ENCODE data around the gene UST. TPM values are rescaled to one million over a fixed set of nuclear protein-coding genes. Genes with fewer than 3 reads are reported as not detected.
A peak's percentile ranks its signal among the peaks of the same experiment; 100 is the strongest.
"Not testable (repeated sequence)": the region's sequence is repeated elsewhere in the genome, so short reads cannot be mapped to it uniquely, and the experiment has no call there.

The UST gene
- total and polyA plus RNA-seq, 7 experiments from 2014 or later, result 0.35 to 2.6 (median 0.46) TPM; not detected in 2

DNA sequence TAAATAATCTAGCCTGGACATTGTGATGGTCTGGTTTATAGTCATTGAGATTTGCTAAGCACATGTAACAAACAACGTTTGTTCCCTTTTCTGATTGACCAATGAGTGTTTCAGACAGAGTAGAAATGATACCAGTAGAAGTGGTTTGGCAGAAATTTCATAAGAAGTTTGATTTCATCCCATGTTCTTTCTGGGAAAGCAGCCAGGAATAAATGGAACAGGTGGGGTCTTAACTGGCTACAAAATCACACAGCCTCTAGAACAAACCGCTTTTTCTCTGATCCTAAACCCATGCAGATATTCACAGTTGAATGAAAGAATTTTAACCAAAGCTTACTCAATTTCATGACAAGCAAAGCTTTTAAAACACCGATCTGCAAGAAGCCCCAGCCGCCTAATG lies 227.5 kb downstream of the UST start:
- H3K4me3 Mint-ChIP-seq, result no peak overlapping the region
- ATAC-seq (no peak), DNase-seq (no peak)
- peaks cover 0 to 2% (median 0%) of the 10 kb centered on the region in 11 donors for H3K9me3 Mint-ChIP-seq
- POLR2A ChIA-PET, result no interaction called here
- no peaks in the 10 kb centered on the region for H3K4me1 Mint-ChIP-seq
- Histone ChIP-seq H3K4me3 (ENCODE audit: low read length) (no peak overlapping the region), H3K9me3 (ENCODE audit: control insufficient read depth in 2 of 3, low read length in 3 of 3) (no peaks in the 10 kb centered on the region), H3K27me3 (ENCODE audit: control insufficient read depth in 2 of 2, insufficient read depth in 2 of 2, low read length in 2 of 2) (no peaks in the 10 kb centered on the region), H3K36me3 (ENCODE audit: control insufficient read depth in 2 of 3, insufficient read depth in 3 of 3, low read length in 3 of 3) (no peaks in the 10 kb centered on the region), H3K27ac (ENCODE audit: low read depth, low read length) (no peak overlapping the region), H3K4me1 (ENCODE audit: control insufficient read depth in 2 of 2, insufficient read depth in 2 of 2, low read length in 2 of 2) (no peaks in the 10 kb centered on the region)
- CTCF ChIA-PET, result no interaction called here
- intact Hi-C loops (cut with micrococcal nuclease), result no loop called here
- no peak overlapping the region for H3K27ac Mint-ChIP-seq
- H3K36me3 Mint-ChIP-seq, result no peaks in the 10 kb centered on the region
- peaks cover 23 to 46% (median 39%) of the 10 kb centered on the region in 5 donors for H3K27me3 Mint-ChIP-seq

DNA sequence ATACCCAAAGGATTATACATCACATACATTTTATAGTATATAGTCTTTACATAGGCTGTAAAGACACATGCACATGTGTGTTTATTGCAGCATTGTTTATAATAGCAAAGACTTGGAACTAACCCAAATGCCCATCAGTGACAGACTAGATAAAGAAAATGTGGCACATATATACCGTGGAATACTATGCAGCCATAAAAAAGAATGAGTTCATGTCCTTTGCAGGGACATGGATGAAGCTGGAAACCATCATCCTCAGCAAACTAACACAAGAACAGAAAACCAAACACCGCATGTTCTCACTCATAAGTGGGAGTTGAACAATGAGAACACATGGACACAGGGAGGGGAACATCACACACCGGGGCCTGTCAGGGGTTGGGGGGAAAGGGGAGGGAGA lies 231.5 kb downstream of the UST start:
- H3K9me3 Mint-ChIP-seq, result not testable (repeated sequence)

DNA sequence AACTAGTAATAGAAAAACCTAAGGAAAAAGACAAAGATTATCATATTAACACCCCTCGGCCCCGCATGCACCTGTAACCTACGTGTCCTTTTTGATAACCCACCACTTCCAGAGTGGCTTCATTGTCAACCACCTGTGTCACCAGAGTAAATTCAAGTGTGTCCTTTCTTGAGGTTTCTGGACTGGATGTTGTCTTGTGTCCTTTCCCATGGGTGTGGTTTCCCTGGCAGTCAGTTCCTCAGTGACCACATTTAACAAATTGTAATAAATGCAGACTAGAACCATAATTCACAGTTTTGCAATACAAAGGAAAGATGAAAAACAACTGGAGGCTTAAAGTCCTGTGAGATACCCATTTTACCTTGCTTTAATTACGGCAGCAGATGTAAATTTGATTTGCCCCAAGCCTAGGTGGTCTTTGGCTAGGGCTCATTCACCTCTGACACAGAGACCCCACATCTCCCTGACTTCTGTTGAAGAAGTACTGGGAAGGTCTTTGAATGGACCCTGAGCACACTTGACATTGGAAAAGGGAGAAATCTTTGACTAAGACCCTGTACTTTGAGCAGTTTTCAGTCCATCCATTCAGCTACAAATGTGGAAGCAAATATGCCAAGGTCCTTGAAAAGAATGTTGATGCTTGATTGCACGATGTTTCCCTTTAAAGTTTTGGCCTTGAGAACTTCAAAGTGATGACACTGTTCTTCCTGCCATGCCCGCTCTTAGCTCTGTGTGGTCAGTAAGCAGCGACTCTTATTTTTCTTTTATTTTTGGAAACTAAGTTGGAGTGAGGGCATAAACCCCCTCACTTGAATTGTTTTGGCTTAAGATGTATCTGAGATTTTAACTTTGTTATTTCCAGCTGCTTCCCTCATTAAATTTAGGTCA lies 232.4 kb downstream of the UST start:
- H3K9me3 ChIP-seq (ENCODE audit: control insufficient read depth in 2 of 3, low read length in 3 of 3), result no peaks in the 10 kb centered on the region
- H3K4me3 ChIP-seq (ENCODE audit: low read length), result no peak overlapping the region
- Mint-ChIP-seq H3K36me3 (no peaks in the 10 kb centered on the region), H3K4me3 (no peak overlapping the region), H3K27ac (no peak overlapping the region), H3K9me3 (peaks cover 0 to 2% (median 0%) of the 10 kb centered on the region in 11 donors), H3K27me3 (peaks cover 7 to 35% (median 14%) of the 10 kb centered on the region in 5 donors), H3K4me1 (no peaks in the 10 kb centered on the region)
- intact Hi-C loops (cut with micrococcal nuclease), result no loop called here
- H3K4me1 ChIP-seq (ENCODE audit: control insufficient read depth in 2 of 2, insufficient read depth in 2 of 2, low read length in 2 of 2), result no peaks in the 10 kb centered on the region
- no peak overlapping the region for H3K27ac ChIP-seq (ENCODE audit: low read depth, low read length)
- no peak for ATAC-seq
- no peaks in the 10 kb centered on the region for H3K36me3 ChIP-seq (ENCODE audit: control insufficient read depth in 2 of 3, insufficient read depth in 3 of 3, low read length in 3 of 3)
- ChIA-PET CTCF (no interaction called here), POLR2A (interaction anchor here (0.6 kb wide), 1 partner anchor 789 kb away, joined by 3 read pairs; no protein-coding TSS in a partner anchor)
- H3K27me3 ChIP-seq (ENCODE audit: control insufficient read depth in 2 of 2, insufficient read depth in 2 of 2, low read length in 2 of 2), result no peaks in the 10 kb centered on the region
- DNase-seq, result no peak

More for the DNA sequence above, 231.5 kb downstream of the UST start:
- DNase-seq; H3K4me1 Mint-ChIP-seq; H3K36me3 ChIP-seq (ENCODE audit: control insufficient read depth in 2 of 3, insufficient read depth in 3 of 3, low read length in 3 of 3); H3K27ac Mint-ChIP-seq; CTCF ChIA-PET; H3K9me3 ChIP-seq (ENCODE audit: control insufficient read depth in 2 of 3, low read length in 3 of 3); H3K4me3 ChIP-seq (ENCODE audit: low read length); H3K27ac ChIP-seq (ENCODE audit: low read depth, low read length); ATAC-seq; H3K36me3 Mint-ChIP-seq; H3K4me3 Mint-ChIP-seq; POLR2A ChIA-PET; H3K27me3 ChIP-seq (ENCODE audit: control insufficient read depth in 2 of 2, insufficient read depth in 2 of 2, low read length in 2 of 2); intact Hi-C loops (cut with micrococcal nuclease); H3K4me1 ChIP-seq (ENCODE audit: control insufficient read depth in 2 of 2, insufficient read depth in 2 of 2, low read length in 2 of 2): not testable (repeated sequence)
- peaks cover 12 to 44% (median 17%) of the 10 kb centered on the region in 5 donors for H3K27me3 Mint-ChIP-seq

DNA sequence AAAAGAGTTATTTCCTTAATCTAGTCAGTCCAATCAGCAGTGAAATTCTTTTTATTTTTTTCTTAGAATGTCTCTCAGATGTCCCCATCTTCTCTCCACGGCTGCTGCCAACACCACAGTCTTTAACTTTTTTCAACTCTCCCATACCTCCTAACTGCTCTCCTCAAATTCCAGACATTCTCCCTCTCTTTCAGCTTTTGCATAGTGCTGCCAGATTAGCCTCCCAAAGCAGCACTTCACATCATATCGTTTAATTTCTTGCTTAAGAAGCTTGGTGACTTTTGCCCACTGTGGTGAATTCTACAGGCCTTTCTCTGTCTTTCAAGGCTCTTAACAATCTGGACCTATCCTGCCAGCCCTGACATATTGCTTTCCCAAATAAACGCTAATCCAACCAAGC lies 233.4 kb downstream of the UST start:
- DNase-seq (no peak), ATAC-seq (no peak)
- Histone ChIP-seq H3K4me3 (ENCODE audit: low read length) (no peak overlapping the region), H3K36me3 (ENCODE audit: control insufficient read depth in 2 of 3, insufficient read depth in 3 of 3, low read length in 3 of 3) (no peaks in the 10 kb centered on the region), H3K4me1 (ENCODE audit: control insufficient read depth in 2 of 2, insufficient read depth in 2 of 2, low read length in 2 of 2) (no peaks in the 10 kb centered on the region), H3K9me3 (ENCODE audit: control insufficient read depth in 2 of 3, low read length in 3 of 3) (no peaks in the 10 kb centered on the region), H3K27me3 (ENCODE audit: control insufficient read depth in 2 of 2, insufficient read depth in 2 of 2, low read length in 2 of 2) (no peaks in the 10 kb centered on the region), H3K27ac (ENCODE audit: low read depth, low read length) (no peak overlapping the region)
- H3K27ac Mint-ChIP-seq, result peak overlapping the region in 1 of 9 donors; percentile 7
- ChIA-PET CTCF (no interaction called here), POLR2A (no interaction called here)
- peaks cover 0 to 2% (median 0%) of the 10 kb centered on the region in 11 donors for H3K9me3 Mint-ChIP-seq
- no peaks in the 10 kb centered on the region for H3K36me3 Mint-ChIP-seq
- intact Hi-C loops (cut with micrococcal nuclease), result no loop called here
- H3K4me3 Mint-ChIP-seq, result no peak overlapping the region
- peaks cover 6 to 34% (median 13%) of the 10 kb centered on the region in 5 donors for H3K27me3 Mint-ChIP-seq
- no peaks in the 10 kb centered on the region for H3K4me1 Mint-ChIP-seq

DNA sequence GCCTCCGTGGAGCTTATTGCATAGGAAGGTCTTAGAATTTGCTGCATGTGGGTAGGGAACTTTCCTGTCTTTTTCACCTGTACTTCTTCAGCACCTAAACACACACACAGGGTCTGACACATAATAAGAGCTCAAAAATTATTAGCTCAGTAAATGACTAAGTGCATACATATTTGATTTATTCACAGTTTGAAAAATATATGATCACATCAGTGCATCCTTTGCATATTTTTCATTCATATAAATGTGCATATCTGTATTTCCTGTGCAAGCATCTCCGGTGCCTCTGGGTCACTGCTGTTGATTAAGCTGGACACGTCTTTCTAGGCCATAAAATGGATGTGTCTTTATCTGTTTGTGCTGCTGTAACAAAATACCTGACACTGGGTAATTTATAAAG lies 234.7 kb downstream of the UST start:
- ChIA-PET CTCF (no interaction called here), POLR2A (no interaction called here)
- Mint-ChIP-seq H3K27ac (no peak overlapping the region), H3K4me1 (peaks cover 0 to 2% (median 0%) of the 10 kb centered on the region in 7 donors), H3K36me3 (no peaks in the 10 kb centered on the region), H3K27me3 (peaks cover 0 to 37% (median 10%) of the 10 kb centered on the region in 5 donors), H3K9me3 (peaks cover 0 to 2% (median 0%) of the 10 kb centered on the region in 11 donors), H3K4me3 (no peak overlapping the region)
- Histone ChIP-seq H3K9me3 (ENCODE audit: control insufficient read depth in 2 of 3, low read length in 3 of 3) (no peaks in the 10 kb centered on the region), H3K4me1 (ENCODE audit: control insufficient read depth in 2 of 2, insufficient read depth in 2 of 2, low read length in 2 of 2) (no peaks in the 10 kb centered on the region), H3K36me3 (ENCODE audit: control insufficient read depth in 2 of 3, insufficient read depth in 3 of 3, low read length in 3 of 3) (no peaks in the 10 kb centered on the region), H3K27ac (ENCODE audit: low read depth, low read length) (no peak overlapping the region), H3K4me3 (ENCODE audit: low read length) (no peak overlapping the region), H3K27me3 (ENCODE audit: control insufficient read depth in 2 of 2, insufficient read depth in 2 of 2, low read length in 2 of 2) (no peaks in the 10 kb centered on the region)
- ATAC-seq (no peak), DNase-seq (no peak)
- intact Hi-C loops (cut with micrococcal nuclease), result no loop called here

DNA sequence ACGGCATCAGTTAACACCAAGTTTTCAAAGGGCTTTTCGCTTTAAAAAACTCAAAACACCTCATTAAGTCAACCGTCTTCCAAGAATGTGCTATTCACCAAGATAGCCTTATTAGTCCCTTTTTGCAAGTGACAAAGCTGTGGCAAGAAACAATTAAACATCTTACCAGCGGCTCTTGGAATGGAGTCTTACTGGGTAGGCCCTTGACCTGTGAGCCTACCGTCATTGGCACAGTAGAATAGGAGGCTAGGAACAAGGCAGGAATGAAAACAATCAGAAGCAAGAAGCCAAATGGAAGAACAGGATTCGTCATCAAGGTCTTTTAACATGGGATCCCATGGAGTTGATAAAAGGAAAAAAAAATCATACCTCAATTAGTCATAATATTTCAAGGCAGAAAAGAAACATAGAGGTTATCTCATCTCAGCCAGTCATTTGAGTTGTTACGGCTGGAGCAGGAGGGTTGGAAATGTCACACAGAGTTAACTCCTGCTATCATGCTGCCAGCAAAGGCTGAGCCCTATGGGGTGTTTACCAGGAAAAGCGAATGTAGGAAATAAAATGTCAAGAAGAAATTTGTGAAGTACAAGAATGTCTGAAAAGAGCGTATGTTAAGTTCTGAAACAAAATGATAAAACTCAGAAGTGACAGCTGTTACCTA lies 236.4 kb downstream of the UST start:
- H3K4me3 Mint-ChIP-seq, result no peak overlapping the region
- intact Hi-C loops (cut with micrococcal nuclease), result no loop called here
- ChIA-PET CTCF (interaction anchor here (0.5 kb wide), 1 partner anchor 201 kb away, joined by 3 read pairs; no protein-coding TSS in a partner anchor), POLR2A (no interaction called here)
- peaks cover 2 to 46% (median 13%) of the 10 kb centered on the region in 5 donors for H3K27me3 Mint-ChIP-seq
- Histone ChIP-seq H3K27me3 (ENCODE audit: control insufficient read depth in 2 of 2, insufficient read depth in 2 of 2, low read length in 2 of 2) (no peaks in the 10 kb centered on the region), H3K9me3 (ENCODE audit: control insufficient read depth in 2 of 3, low read length in 3 of 3) (no peaks in the 10 kb centered on the region), H3K36me3 (ENCODE audit: control insufficient read depth in 2 of 3, insufficient read depth in 3 of 3, low read length in 3 of 3) (no peaks in the 10 kb centered on the region), H3K4me1 (ENCODE audit: control insufficient read depth in 2 of 2, insufficient read depth in 2 of 2, low read length in 2 of 2) (no peaks in the 10 kb centered on the region), H3K4me3 (ENCODE audit: low read length) (no peak overlapping the region), H3K27ac (ENCODE audit: low read depth, low read length) (no peak overlapping the region)
- peaks cover 0 to 2% (median 0%) of the 10 kb centered on the region in 7 donors for H3K4me1 Mint-ChIP-seq
- no peaks in the 10 kb centered on the region for H3K36me3 Mint-ChIP-seq
- peaks cover 0 to 2% (median 0%) of the 10 kb centered on the region in 11 donors for H3K9me3 Mint-ChIP-seq
- DNase-seq (no peak), ATAC-seq (no peak)
- H3K27ac Mint-ChIP-seq, result peak overlapping the region in 1 of 9 donors; percentile 27
